ENCODE measurements around the gene DPY19L1. TPM values are rescaled to one million over a fixed set of nuclear protein-coding genes. Genes with fewer than 3 reads are reported as not detected.
"Not testable (repeated sequence)": the region's sequence is repeated elsewhere in the genome, so short reads cannot be mapped to it uniquely, and the experiment has no call there.

DPY19L1 gene
- total RNA-seq, 2 experiments from 2014 or later = 5.8 to 17.6 TPM

- H2AFZ ChIP-seq (ENCODE audit: low read length); CTCF ChIA-PET (ENCODE audit: unreplicated experiment); POLR2A ChIA-PET; BruUV-seq (replicated peaks); H3K4me2 ChIP-seq (ENCODE audit: low read length); intact Hi-C loops (cut with micrococcal nuclease; ENCODE audit: unreplicated experiment); H3K36me3 ChIP-seq (ENCODE audit: insufficient read depth, low read length); H3K9me3 ChIP-seq (ENCODE audit: low read length); H3K9me2 ChIP-seq (ENCODE audit: insufficient read depth, low read length); H3K79me2 ChIP-seq (ENCODE audit: insufficient read depth, low read depth, low read length); H4K20me1 ChIP-seq (ENCODE audit: insufficient read depth, low read length); H3K4me3 ChIP-seq (ENCODE audit: low read depth, low read length, poor library complexity, severe bottlenecking); DNase-seq (ENCODE audit: low spot score); H3K4me1 ChIP-seq (ENCODE audit: insufficient read depth, low read length, poor library complexity, severe bottlenecking); H3K27ac ChIP-seq (ENCODE audit: low read depth, low read length, poor library complexity, severe bottlenecking): not testable (repeated sequence)
These were observed 70.8 kb downstream of the DPY19L1 start for GRCh38 chr7:34966504-34966903.

DNA sequence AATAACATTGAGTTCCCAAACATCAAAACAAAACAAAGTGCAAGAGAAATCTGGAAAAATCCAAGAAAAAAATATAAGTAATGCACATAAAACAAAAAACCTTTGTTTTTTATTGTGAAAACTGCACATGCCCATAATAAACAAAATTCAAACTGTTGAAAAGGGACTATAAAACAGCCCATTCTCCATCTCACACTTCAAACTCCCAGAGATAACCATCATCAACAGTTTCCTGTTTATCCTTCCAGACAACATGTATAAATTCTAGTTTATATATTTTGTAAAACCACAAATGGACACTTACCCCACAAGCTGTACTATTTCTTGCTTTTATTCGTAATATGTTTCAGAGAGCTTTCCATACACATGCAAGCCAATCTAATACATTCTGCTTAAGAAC, 79.3 kb downstream of the DPY19L1 start:
- Histone ChIP-seq H3K4me2 (ENCODE audit: low read length) (no peak overlapping the region), H3K9me3 (ENCODE audit: low read length) (no peaks in the 10 kb centered on the region), H3K4me1 (ENCODE audit: insufficient read depth, low read length, poor library complexity, severe bottlenecking) (no peaks in the 10 kb centered on the region), H2AFZ (ENCODE audit: low read length) (no peak overlapping the region), H3K36me3 (ENCODE audit: insufficient read depth, low read length) (no peaks in the 10 kb centered on the region), H3K9me2 (ENCODE audit: insufficient read depth, low read length) (no peaks in the 10 kb centered on the region), H3K79me2 (ENCODE audit: insufficient read depth, low read depth, low read length) (no peaks in the 10 kb centered on the region), H3K27ac (ENCODE audit: low read depth, low read length, poor library complexity, severe bottlenecking) (no peak overlapping the region), H4K20me1 (ENCODE audit: insufficient read depth, low read length) (no peaks in the 10 kb centered on the region), H3K4me3 (ENCODE audit: low read depth, low read length, poor library complexity, severe bottlenecking) (no peak overlapping the region)
- ChIA-PET CTCF (ENCODE audit: unreplicated experiment) (no interaction called here), POLR2A (no interaction called here)
- intact Hi-C loops (cut with micrococcal nuclease; ENCODE audit: unreplicated experiment) = no loop called here
- DNase-seq (ENCODE audit: low spot score) = no peak
- TF ChIP-seq, protein P1, sequence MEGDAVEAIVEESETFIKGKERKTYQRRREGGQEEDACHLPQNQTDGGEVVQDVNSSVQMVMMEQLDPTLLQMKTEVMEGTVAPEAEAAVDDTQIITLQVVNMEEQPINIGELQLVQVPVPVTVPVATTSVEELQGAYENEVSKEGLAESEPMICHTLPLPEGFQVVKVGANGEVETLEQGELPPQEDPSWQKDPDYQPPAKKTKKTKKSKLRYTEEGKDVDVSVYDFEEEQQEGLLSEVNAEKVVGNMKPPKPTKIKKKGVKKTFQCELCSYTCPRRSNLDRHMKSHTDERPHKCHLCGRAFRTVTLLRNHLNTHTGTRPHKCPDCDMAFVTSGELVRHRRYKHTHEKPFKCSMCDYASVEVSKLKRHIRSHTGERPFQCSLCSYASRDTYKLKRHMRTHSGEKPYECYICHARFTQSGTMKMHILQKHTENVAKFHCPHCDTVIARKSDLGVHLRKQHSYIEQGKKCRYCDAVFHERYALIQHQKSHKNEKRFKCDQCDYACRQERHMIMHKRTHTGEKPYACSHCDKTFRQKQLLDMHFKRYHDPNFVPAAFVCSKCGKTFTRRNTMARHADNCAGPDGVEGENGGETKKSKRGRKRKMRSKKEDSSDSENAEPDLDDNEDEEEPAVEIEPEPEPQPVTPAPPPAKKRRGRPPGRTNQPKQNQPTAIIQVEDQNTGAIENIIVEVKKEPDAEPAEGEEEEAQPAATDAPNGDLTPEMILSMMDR (conservative IDR thresholded peaks at IDR 0.05; ENCODE audit: low read length) = no peak
- TF ChIP-seq EZH2phosphoT487 (IDR thresholded peaks at IDR 0.05; ENCODE audit: borderline replicate concordance, low read depth, low read length) = no peak
- no TSS peak for BruUV-seq (replicated peaks)

GRCh38 chr7:34952822-34953221, 84.5 kb downstream of the DPY19L1 start:
- Histone ChIP-seq H3K36me3 (ENCODE audit: insufficient read depth, low read length) (no peaks in the 10 kb centered on the region), H3K4me2 (ENCODE audit: low read length) (no peak overlapping the region), H3K79me2 (ENCODE audit: insufficient read depth, low read depth, low read length) (no peaks in the 10 kb centered on the region), H3K9me2 (ENCODE audit: insufficient read depth, low read length) (no peaks in the 10 kb centered on the region), H3K9me3 (ENCODE audit: low read length) (no peaks in the 10 kb centered on the region), H2AFZ (ENCODE audit: low read length) (no peak overlapping the region), H3K27ac (ENCODE audit: low read depth, low read length, poor library complexity, severe bottlenecking) (no peak overlapping the region), H4K20me1 (ENCODE audit: insufficient read depth, low read length) (no peaks in the 10 kb centered on the region), H3K4me3 (ENCODE audit: low read depth, low read length, poor library complexity, severe bottlenecking) (no peak overlapping the region), H3K4me1 (ENCODE audit: insufficient read depth, low read length, poor library complexity, severe bottlenecking) (no peaks in the 10 kb centered on the region)
- ChIA-PET POLR2A (no interaction called here), CTCF (ENCODE audit: unreplicated experiment) (no interaction called here)
- intact Hi-C loops (cut with micrococcal nuclease; ENCODE audit: unreplicated experiment) = no loop called here
- BruUV-seq (replicated peaks) = no TSS peak
- DNase-seq (ENCODE audit: low spot score) = no peak
- TF ChIP-seq, protein P1 (conservative IDR thresholded peaks at IDR 0.05; ENCODE audit: low read length) = no peak
- no peak for TF ChIP-seq EZH2phosphoT487 (IDR thresholded peaks at IDR 0.05; ENCODE audit: borderline replicate concordance, low read depth, low read length)

All from OCI-LY7 (cell line).